AG10803 (cell line): ENCODE data around the gene STARD10.

Experiments
- DNase-seq: peaks from one replicate; pipeline ENCODE4 v3.0.0; 2010; ENCODE audit warnings: low read depth
- H3K4me3 ChIP-seq: 2 replicates; pipeline ENCODE4 v1.5.1; 2011; ENCODE audit warnings: mild to moderate bottlenecking, low read length, control low read depth
- CTCF ChIP-seq: conservative IDR thresholded peaks from 2 replicates; pipeline ENCODE4 v1.5.1; 2011; ENCODE audit warnings: mild to moderate bottlenecking, low read length, control low read depth, inconsistent platforms

The STARD10 gene

GRCh38 chr11:72709478-72710238, 84.2 kb downstream of the STARD10 start:
- no peak overlapping the region for H3K4me3 ChIP-seq
- TF ChIP-seq CTCF, result no peak
- no peak for DNase-seq

DNA sequence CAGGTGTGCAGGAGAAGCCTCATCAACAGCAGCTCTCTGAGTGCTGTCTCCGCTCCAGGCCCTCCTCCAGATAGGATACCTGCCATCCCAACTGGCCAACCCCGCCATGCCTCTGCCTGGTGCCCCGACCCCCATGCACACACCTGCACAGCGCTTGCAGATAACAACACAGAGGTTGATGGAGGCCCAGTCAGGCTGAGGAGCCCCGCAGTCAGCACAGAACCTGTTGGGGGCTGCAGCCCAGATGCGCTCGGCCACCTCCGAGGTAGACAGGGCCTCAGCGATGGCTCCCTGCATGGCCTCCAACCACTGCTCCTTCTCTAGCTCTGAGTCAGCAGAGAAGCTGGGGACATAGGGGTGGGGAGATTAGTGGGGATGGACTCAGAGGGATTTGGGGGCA, 86.8 kb downstream of the STARD10 start:
- TF ChIP-seq CTCF, result no peak
- DNase-seq, result no peak
- H3K4me3 ChIP-seq, result no peak overlapping the region

- H3K4me3 ChIP-seq, result no peak overlapping the region
- no peak for DNase-seq
- TF ChIP-seq CTCF, result no peak
These were observed 87.3 kb downstream of the STARD10 start for GRCh38 chr11:72706579-72706978.

DNA sequence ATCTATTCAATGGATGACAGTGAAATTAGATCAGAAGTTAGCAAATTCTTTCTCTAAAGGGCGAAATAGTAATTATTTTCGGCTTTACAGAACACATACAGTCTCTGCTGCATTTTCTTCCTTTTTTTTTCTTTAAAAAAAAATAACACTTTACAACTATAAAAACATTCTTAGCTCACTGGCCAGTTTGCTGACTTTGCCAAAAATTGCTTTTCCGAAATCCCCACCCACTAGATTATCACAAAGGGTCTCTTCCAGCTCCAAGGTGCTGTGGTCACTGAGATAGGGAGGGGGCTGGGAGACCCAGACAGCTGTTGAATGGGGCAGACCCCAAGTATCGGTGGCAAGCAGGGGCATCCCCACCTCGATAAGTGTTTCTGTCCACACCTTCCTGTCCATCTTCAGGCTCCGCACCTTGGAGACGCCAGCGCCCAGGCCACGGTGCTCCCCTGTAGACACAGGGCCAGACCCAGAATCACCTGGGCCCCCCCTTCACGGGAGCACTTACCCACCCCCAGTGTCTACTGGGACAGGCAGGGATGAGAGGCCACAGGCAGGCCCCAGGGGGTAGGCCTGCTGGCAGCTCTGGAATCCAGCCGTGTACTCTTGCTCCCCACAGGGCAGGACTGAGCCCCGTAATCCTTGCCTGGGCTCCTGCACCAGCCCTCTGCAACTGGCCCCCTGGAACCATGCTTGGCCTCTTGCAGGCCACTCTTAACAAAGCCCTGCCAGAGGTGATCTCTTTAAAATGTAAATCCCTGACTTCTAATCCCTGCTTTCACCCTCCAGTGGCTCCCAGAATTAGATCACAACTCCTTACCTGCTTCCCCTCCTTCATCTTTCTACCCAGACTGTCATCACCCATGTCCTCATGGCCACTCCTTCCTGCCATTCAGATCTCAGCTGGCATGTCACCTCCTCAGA, 88.1 kb downstream of the STARD10 start:
- DNase-seq, result no peak
- no peak overlapping the region for H3K4me3 ChIP-seq
- no peak for TF ChIP-seq CTCF

- no peak for TF ChIP-seq CTCF
- DNase-seq, result no peak
- H3K4me3 ChIP-seq, result no peak overlapping the region
These were observed 89.0 kb downstream of the STARD10 start for GRCh38 chr11:72704783-72705265.
